ENCODE measurements around the gene GIPC1.

The GIPC1 gene

DNA sequence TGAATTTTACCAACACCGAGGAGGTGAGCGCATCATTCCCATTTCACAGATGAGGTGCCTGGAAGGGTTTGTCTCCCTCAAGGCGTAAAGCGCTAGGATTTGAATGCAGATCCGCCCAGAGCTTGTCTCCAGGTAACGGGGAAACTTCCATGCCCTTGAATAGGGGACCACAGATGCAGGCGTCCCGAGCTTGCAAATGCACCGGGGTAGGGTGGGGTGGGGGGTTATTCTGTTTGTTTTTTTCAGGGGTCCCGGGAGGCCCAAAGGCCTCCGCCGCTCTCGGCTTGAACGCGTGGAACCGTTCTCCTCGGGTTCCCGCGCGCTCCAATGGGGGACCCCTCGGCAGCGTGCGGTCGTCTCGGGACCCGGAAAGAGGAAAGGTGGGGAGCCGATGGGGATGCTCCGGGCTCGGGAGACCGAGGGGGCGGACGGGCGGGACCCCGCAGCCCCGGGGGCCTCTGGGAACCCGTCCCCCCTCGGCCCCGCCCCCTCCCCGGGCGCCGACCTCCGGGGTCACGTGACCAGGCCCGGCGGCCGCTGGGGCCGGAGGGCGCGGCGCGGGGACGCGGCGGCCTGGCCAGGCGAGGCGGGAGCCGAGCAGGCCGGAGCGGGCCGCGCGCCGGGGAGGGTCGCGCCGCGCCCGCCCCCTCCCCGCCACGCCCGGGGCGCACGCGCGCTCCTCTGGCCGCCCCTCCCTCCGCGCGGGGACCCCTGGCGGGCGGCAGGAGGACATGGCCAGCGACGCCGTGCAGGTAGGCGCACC lies 63.0 kb downstream of the GIPC1 start, which contains the start of gene PKN1:
Gene PKN1, plus strand, starts transcription at position 516 of the 763 bp plus-strand sequence. Its CDS starts 216 bp downstream, at position 732.
- DNase-seq = peak; percentile 73

DNA sequence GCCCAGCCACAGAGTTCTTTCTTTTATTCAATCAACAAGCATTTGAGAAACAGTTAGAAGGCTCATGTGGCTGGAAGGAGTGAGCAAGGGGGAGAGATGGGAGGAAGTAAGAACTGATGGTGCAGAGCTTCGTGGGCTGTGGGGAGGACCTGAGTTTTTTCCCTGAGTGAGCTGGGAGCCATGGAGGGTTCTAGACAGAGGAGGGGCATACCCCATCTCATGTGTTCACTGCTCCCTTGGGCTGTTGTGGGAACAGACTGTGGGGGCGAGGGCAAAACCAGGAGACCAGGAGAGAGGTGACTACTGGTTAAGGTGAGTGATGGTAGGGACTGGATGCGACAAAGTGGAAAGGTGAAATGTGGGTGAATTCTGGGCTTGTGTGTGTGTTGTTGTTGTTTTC lies 65.2 kb downstream of the GIPC1 start:
- DNase-seq = no peak

DNA sequence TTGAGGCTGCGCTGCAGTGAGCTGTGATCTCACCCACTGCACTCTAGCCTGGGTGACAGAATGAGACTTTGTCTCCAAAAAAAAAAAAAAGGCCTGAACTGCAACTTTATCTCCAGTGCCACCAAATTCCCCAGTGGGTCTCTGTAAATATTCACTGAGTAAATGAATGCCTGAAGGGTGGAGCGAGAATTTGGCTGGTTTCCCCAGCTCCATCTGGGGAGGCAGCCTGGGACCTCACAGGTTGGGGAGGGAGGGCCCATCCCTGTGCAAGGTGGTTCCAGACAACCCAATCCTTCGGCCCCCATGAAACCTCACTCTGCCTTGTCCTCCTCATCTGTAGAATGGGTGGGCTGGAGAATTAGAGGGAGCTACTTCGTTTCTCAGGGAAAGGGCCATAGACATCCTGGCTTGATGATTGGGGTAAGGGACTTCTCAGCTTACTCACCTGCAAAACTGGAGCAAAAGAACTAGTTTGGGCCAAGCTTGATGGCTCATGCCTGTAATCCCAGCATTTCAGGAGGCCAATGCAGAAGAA lies 67.0 kb downstream of the GIPC1 start:
- DNase-seq = no peak

All from left hindlimb (tissue), 1 donor.